Dedifferentiated amniotic fluid mesenchymal stem cell (primary cell): ENCODE measurements around the gene EXOC4.

Source experiments
- DNase-seq: peaks from one replicate; pipeline ENCODE4 v3.0.0-alpha.2; 2016; ENCODE audit errors: extremely low spot score

The EXOC4 gene

GRCh38 chr7:133536450-133536849 is 283.6 kb downstream of the EXOC4 start:
- DNase-seq, result no peak

DNA sequence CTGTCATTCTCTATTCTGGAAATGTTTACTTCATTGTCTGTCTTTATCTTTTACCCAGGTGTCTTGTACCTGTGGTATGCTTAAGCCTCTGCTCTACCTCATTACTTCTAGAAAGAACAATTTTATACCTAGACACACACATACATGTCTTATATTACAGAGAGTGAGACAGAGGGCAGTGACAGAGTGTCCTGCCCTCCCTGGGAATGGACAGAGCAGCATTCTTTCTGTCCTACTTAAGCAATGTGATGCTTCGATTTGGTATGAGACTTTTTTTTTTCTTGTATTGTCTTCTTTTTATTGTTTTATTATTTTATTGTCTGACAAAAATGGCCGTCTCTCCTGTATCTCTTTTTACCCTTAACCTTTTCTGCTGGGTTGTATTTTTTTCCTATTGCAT is 286.1 kb downstream of the EXOC4 start:
- no peak for DNase-seq

- no peak for DNase-seq
These were observed 287.4 kb downstream of the EXOC4 start for GRCh38 chr7:133540096-133540860.

- DNase-seq, result no peak
These were observed 289.4 kb downstream of the EXOC4 start for GRCh38 chr7:133542209-133542780.

GRCh38 chr7:133543657-133544056 is 290.8 kb downstream of the EXOC4 start:
- no peak for DNase-seq

DNA sequence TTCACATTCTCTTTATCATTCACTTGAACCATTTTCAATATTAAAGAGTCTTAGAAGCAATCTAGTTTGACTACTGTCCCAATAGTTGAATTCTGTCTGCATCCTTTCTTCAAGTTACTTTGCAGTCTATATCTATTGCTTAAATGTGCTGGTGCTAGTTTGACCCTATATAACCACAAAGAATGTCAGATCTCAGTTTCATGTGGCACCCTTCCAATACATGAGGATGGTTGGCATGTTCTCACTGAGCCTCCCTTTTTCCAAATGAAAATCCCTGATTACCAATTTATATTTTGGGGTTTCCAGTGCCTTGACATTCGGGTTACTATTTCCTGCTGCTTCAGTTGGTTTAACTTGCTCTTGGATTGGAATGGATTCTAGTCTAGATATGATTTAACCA is 292.7 kb downstream of the EXOC4 start:
- DNase-seq, result peak; percentile 53

DNA sequence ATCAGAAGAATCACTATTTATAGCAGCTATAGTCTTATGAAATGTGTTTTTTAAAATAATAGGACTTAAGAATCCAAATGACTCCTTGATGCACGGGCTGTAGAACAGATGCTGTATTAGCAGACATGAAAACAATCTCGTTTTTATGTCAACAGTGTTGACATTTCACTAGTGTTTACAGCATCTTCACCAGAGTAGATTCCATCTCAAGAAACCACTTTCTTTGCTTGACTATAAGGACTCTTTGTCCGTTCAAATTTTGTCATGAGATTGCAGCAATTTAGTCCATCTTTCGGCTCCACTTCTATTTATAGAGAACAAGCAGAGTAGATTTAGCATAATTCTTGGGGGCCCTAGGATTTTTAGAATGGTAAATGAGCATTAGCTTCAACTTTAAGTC is 295.1 kb downstream of the EXOC4 start:
- no peak for DNase-seq

GRCh38 chr7:133549633-133550032 is 296.8 kb downstream of the EXOC4 start:
- no peak for DNase-seq

DNA sequence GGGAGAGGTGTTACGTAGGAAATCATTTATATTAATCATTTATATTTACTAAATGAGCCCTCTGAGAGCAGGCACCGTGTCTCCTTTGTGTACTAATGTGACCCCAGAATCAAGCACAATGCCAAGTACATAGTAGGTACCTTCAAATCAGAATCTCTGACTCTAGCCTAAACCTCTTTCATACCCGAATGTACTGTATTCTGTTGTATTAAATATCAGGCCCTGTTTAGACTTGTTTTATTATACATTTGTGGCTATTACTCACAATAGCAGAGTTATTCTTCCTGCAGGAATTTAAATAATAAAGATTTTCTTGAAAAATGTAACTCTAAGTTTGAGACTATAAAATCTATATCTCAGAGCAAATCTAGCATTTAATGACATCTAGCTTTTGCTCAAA is 297.3 kb downstream of the EXOC4 start:
- no peak for DNase-seq

DNA sequence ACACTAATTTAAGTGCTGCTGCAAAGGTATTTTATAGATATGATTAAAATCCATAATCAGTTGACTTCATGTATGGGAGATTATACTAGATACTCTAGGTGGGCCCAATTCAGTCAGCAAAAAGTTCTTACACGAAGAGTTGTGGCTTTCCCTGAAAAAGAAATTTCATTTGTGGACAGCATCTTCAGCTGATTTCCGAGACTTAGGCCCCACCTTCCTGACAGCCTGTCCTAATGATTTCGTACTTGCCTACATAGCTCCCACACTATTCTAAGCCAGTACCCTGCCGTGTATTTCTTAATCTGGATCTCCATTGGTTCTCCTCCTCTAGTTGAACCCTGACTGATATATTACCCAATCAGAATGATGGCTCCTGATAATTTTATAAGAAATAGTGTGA is 297.9 kb downstream of the EXOC4 start:
- no peak for DNase-seq

GRCh38 chr7:133551466-133551865 is 298.6 kb downstream of the EXOC4 start:
- no peak for DNase-seq

DNA sequence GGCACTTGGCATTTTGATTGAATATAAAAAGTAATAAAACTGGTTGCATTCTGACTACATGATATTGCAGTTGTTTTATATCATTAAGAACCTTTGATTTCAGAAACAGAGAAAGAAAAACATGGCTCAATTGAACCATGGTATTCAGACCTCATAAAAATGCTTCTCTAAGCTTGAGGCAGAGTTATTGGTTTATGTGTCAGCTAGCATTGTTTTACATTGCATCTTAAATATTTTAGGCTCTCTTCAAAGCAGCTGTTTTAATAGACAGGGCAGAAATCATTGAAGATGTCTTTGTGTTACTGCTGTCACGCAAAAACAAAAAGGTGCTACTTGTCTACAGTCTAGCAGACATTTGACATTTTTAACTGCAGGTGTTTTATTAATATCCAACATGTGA is 299.2 kb downstream of the EXOC4 start:
- peak; percentile 41 for DNase-seq

GRCh38 chr7:133554330-133554729 is 301.5 kb downstream of the EXOC4 start:
- DNase-seq, result no peak

GRCh38 chr7:133556048-133556447 is 303.2 kb downstream of the EXOC4 start:
- no peak for DNase-seq

DNA sequence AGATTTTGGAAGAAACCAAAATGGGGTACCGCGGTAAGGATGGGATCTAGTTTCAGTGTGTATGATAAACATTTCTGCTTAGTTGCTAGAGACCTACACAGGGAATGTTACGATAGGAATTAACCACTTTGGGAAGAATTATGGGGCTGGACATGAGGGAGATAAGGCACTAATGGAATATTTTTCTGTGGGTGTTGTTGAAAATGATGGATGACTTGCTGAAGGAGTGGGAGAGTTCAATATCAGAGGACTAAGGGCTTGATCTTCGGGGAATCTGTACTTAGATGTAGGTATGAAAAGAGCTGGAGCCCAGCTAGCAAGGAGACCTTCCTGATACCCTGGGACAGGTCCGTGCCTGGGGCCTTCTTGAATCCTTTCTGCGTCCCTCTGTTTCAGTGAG is 303.7 kb downstream of the EXOC4 start:
- no peak for DNase-seq

GRCh38 chr7:133560900-133561299 is 308.0 kb downstream of the EXOC4 start:
- no peak for DNase-seq

DNA sequence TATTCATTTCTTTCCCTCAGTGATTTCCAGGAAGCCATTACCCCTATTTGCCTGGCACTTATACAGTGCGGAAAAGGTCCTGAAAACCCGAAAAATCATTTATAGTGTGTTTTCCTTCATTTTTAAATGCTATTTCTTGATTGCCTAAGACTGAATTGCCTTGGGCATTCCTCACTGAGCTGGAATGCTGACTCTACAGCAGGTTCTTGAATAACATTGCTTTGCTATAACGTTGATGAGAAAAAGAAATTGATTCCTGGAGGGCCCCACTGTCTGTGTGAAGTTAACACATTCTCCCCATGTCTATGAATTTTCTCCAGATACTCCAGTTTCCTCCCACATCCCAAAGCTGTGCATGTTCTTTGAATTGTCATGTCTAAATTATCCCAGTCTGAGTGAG is 308.5 kb downstream of the EXOC4 start:
- DNase-seq, result no peak

DNA sequence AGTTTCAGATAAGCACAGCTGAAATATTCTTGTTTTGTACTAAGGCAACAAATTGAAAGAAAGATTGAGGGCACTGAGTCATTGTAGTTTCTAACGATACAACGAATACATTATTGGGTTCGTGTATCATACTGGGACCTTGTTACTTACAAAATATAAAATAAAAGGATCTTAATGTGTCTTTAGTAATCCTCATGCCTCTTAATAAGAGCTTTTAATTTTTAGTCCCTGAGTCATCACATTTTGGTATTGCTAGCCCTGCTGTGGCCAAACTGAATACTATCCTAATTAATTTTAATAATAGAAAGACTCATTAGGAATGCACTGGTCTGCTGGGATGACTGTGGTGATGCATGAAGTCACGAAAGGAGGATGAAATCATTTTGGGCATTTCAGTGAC is 309.7 kb downstream of the EXOC4 start:
- DNase-seq, result no peak

- no peak for DNase-seq
These were observed 310.4 kb downstream of the EXOC4 start for GRCh38 chr7:133563251-133563650.

DNA sequence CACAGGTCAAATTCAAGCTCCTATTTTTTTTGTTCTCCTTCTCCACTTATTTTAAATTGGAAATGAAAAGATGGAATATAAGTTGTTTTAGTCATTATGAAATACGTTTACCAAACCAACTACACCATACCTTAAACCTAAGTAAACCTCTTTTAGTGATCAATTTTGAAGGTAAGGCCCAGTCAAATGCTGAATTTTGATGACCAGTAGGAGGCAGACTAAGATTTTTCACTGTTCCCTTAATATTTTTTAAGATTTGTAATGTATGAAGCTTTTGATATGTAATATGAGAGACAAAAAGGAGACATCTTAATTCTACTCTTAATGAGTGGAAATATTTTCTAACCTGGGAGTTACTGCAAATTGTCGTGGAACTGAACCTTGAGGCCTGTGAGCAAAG is 311.6 kb downstream of the EXOC4 start:
- DNase-seq, result no peak

DNA sequence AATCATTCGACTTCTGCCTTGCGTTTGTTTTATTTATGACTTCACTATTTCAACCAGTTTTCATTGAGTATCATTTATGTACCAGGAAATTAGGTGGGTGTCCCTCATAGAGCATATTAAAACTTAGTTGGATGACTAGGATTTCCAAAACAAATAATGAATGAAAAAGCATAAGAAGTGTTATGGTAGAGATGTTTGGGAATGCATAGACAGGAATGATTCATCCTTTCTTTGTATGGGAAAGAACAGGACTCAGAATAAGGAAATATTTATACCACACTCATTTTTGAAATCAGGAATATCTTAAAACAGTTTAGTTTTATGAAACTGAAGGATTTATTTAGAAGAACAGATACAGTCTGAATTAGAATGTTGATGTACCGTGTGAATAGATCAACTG is 315.7 kb downstream of the EXOC4 start:
- no peak for DNase-seq

GRCh38 chr7:133570321-133570720 is 317.4 kb downstream of the EXOC4 start:
- DNase-seq, result no peak

DNA sequence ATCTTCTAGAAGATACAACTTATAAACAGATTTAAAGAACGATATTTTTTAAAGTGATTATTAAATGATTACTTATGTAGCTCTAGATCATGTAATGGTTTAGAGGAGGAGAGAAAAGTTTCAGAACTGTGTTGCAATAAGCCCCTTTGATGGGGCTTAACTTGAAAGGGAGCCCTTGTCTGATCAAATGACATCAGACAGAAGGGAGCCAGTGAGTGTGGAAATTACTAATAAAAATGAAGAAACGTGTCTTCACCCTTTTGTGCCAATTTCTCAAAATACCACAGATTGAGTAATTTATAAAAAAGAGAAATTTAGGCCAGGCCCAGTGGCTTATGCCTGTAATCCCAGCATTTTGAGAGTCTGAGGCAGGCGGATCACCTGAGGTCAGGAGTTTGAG is 318.2 kb downstream of the EXOC4 start:
- DNase-seq, result no peak

DNA sequence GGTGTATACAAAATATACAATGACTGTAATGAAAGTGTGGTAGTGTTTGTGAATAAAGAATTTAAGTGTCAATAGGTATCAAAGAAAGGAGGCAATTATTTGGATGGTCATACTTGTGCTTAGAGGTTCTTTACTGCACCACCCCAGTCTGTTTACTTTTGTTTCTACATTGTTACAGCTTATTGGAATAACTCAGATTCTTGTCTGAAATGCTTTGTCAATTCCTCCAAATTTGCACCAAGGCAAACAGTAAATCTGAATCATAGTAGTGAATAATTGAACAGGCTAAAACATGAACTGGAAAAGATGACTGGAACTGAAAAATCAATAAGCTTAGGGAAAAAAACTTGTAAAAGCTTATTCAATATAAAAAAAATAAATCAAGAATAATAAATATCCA is 319.2 kb downstream of the EXOC4 start:
- DNase-seq, result no peak
